HG03095 (cell line): Measurements from ENCODE around the gene DTWD1.
"Not testable (repeated sequence)": the region's sequence is repeated elsewhere in the genome, so short reads cannot be mapped to it uniquely, and the experiment has no call there.

Experiments used
- ATAC-seq: cut with Tn5 transposase; IDR thresholded peaks from one replicate; pipeline ENCODE4 v1.9.1; 2021; ENCODE audit warnings: moderate library complexity; ENCODE audit not compliant: unreplicated experiment

The DTWD1 gene

GRCh38 chr15:49645277-49645676 lies 24.4 kb downstream of the DTWD1 start:
- no peak for ATAC-seq

GRCh38 chr15:49645941-49646340 lies 25.1 kb downstream of the DTWD1 start:
- no peak for ATAC-seq

- ATAC-seq = no peak
Measured at GRCh38 chr15:49646891-49647290, 26.0 kb downstream of the DTWD1 start.

- ATAC-seq = no peak
Measured at GRCh38 chr15:49649987-49650386, 29.1 kb downstream of the DTWD1 start.

GRCh38 chr15:49650676-49651075 lies 29.8 kb downstream of the DTWD1 start:
- no peak for ATAC-seq

GRCh38 chr15:49652922-49653321 lies 32.1 kb downstream of the DTWD1 start:
- no peak for ATAC-seq

- ATAC-seq = no peak
Measured at GRCh38 chr15:49656734-49657133, 35.9 kb downstream of the DTWD1 start.

- no peak for ATAC-seq
Measured at GRCh38 chr15:49664716-49665115, 43.9 kb downstream of the DTWD1 start.

- ATAC-seq = not testable (repeated sequence)
Measured at GRCh38 chr15:49666486-49666885, 45.6 kb downstream of the DTWD1 start.

- ATAC-seq = no peak
Measured at GRCh38 chr15:49669288-49669687, 48.4 kb downstream of the DTWD1 start.

- ATAC-seq = no peak
Measured at GRCh38 chr15:49673861-49674260, 53.0 kb downstream of the DTWD1 start.

- no peak for ATAC-seq
Measured at GRCh38 chr15:49674370-49674769, 53.5 kb downstream of the DTWD1 start.

- ATAC-seq = no peak
Measured at GRCh38 chr15:49675041-49675440, 54.2 kb downstream of the DTWD1 start.

GRCh38 chr15:49678655-49679054 lies 57.8 kb downstream of the DTWD1 start:
- no peak for ATAC-seq

GRCh38 chr15:49686599-49686998 lies 65.8 kb downstream of the DTWD1 start:
- ATAC-seq = no peak

GRCh38 chr15:49688135-49688790 lies 67.4 kb downstream of the DTWD1 start:
- ATAC-seq = no peak

GRCh38 chr15:49692514-49693090 lies 71.8 kb downstream of the DTWD1 start:
- ATAC-seq = no peak

GRCh38 chr15:49693498-49693897 lies 72.7 kb downstream of the DTWD1 start:
- ATAC-seq = no peak

GRCh38 chr15:49696433-49696832 lies 75.6 kb downstream of the DTWD1 start:
- ATAC-seq = no peak

GRCh38 chr15:49697121-49697520 lies 76.3 kb downstream of the DTWD1 start:
- no peak for ATAC-seq

GRCh38 chr15:49702982-49703381 lies 82.1 kb downstream of the DTWD1 start:
- not testable (repeated sequence) for ATAC-seq
